Measurements from ENCODE around the gene AGBL4.

DNA sequence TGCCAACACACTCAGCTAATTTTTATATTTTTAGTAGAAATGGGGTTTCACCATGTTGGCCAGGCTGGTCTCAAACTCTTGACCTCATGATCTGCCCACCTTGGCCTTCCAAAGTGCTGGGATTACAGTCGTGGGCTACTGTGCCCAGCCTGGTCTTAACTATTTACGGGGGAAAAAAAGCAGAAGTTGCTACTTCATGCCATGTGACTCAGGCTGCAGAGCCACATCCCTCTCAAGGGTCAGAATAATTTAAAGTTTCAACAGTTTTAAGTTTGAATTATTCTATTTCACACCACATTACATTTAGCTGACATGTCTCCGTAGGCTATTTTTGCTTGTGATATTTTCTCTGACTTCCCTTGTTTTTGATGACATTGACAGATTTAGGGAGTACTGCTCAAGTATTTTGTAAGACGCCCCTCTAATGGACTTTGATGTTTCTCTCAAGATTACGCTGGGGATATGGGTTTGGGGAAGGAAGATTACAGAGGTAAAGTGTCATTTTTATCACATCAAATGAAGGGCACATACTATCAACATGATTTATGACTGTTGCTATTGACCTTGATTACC, 14.6 kb upstream of the AGBL4 start:
- TF ChIP-seq, protein P1, sequence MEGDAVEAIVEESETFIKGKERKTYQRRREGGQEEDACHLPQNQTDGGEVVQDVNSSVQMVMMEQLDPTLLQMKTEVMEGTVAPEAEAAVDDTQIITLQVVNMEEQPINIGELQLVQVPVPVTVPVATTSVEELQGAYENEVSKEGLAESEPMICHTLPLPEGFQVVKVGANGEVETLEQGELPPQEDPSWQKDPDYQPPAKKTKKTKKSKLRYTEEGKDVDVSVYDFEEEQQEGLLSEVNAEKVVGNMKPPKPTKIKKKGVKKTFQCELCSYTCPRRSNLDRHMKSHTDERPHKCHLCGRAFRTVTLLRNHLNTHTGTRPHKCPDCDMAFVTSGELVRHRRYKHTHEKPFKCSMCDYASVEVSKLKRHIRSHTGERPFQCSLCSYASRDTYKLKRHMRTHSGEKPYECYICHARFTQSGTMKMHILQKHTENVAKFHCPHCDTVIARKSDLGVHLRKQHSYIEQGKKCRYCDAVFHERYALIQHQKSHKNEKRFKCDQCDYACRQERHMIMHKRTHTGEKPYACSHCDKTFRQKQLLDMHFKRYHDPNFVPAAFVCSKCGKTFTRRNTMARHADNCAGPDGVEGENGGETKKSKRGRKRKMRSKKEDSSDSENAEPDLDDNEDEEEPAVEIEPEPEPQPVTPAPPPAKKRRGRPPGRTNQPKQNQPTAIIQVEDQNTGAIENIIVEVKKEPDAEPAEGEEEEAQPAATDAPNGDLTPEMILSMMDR (IDR thresholded peaks at IDR 0.05), result no peak
- TF ChIP-seq POLR2A (IDR thresholded peaks at IDR 0.05), result no peak
- no peak for TF ChIP-seq EP300 (IDR thresholded peaks at IDR 0.05)
